Measurements from ENCODE around the gene LIN9.
A peak's percentile ranks its signal among the peaks of the same experiment; 100 is the strongest.
"Not testable (repeated sequence)": the region's sequence is repeated elsewhere in the genome, so short reads cannot be mapped to it uniquely, and the experiment has no call there.

Gene LIN9

GRCh38 chr1:226202666-226203065 lies 106.3 kb downstream of the LIN9 start:
- H3K4me1 Mint-ChIP-seq; H3K4me3 Mint-ChIP-seq; H3K27ac Mint-ChIP-seq; H3K9me3 Mint-ChIP-seq; ATAC-seq; H3K36me3 Mint-ChIP-seq (ENCODE audit: low read depth); H3K27me3 Mint-ChIP-seq; DNase-seq: not testable (repeated sequence)

DNA sequence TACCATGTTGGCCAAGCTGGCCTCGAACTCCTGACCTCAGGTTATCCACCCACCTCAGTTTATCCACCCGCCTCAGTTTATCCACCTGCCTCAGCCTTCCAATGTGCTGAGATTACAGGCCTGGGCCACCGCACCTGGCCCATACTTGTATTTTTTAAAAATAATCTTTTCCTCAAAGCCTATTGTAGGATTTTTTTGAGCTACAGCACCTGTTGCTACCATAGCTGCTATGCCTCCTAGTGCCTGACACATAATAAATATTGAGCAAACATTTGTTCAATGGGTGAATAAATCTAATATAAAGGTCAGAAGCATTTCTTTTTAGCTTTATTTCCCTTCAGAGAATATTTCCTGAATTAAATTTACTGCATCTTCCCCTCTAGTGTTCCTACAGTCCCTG lies 106.7 kb downstream of the LIN9 start:
- no peaks in the 10 kb centered on the region for H3K9me3 Mint-ChIP-seq
- H3K27ac Mint-ChIP-seq, result no peak overlapping the region
- no peaks in the 10 kb centered on the region for H3K36me3 Mint-ChIP-seq (ENCODE audit: low read depth)
- H3K27me3 Mint-ChIP-seq, result peaks cover 8% of the 10 kb centered on the region
- no peaks in the 10 kb centered on the region for H3K4me1 Mint-ChIP-seq
- ATAC-seq (no peak), DNase-seq (no peak)
- no peak overlapping the region for H3K4me3 Mint-ChIP-seq

DNA sequence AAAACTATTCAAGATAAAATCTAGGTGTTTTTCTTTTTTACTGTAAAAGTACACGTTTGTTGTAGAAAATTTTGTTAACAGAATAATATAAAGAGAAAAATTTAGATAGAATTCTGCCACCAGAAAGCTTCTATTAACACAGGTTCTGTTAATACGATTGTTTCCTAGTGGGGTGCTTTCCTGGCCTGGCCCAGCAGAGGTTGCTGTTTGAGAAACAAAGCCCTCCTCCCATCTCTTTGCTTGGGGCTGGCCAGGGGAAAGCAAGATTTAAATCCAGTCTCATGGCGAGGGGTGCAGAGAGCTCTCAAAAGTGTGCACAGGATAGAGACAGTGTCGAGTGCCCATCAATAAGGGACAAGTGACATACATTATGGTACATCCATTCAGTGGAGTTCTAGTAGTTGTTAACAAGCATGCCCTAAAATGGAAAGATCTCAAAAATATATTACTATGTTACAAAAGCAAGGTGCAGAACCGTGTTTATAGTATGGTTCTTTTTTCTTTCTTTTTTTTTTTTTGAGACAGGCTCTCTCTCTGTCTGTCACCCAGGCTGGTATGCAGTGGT lies 107.9 kb downstream of the LIN9 start:
- Mint-ChIP-seq H3K9me3 (no peaks in the 10 kb centered on the region), H3K27me3 (peaks cover 10% of the 10 kb centered on the region), H3K4me3 (no peak overlapping the region), H3K4me1 (no peaks in the 10 kb centered on the region), H3K36me3 (ENCODE audit: low read depth) (no peaks in the 10 kb centered on the region), H3K27ac (no peak overlapping the region)
- no peak for ATAC-seq
- DNase-seq, result no peak

GRCh38 chr1:226199971-226200370 lies 109.0 kb downstream of the LIN9 start:
- no peak for DNase-seq
- no peaks in the 10 kb centered on the region for H3K4me1 Mint-ChIP-seq
- H3K9me3 Mint-ChIP-seq, result no peaks in the 10 kb centered on the region
- H3K27me3 Mint-ChIP-seq, result peaks cover 12% of the 10 kb centered on the region
- no peak for ATAC-seq
- H3K27ac Mint-ChIP-seq, result no peak overlapping the region
- H3K36me3 Mint-ChIP-seq (ENCODE audit: low read depth), result no peaks in the 10 kb centered on the region
- H3K4me3 Mint-ChIP-seq, result no peak overlapping the region

- H3K9me3 Mint-ChIP-seq, result no peaks in the 10 kb centered on the region
- no peak overlapping the region for H3K4me3 Mint-ChIP-seq
- H3K36me3 Mint-ChIP-seq (ENCODE audit: low read depth), result no peaks in the 10 kb centered on the region
- H3K27me3 Mint-ChIP-seq, result peaks cover 10% of the 10 kb centered on the region
- DNase-seq (no peak), ATAC-seq (no peak)
- no peaks in the 10 kb centered on the region for H3K4me1 Mint-ChIP-seq
- no peak overlapping the region for H3K27ac Mint-ChIP-seq
Observed at GRCh38 chr1:226195144-226195543, 113.8 kb downstream of the LIN9 start.

DNA sequence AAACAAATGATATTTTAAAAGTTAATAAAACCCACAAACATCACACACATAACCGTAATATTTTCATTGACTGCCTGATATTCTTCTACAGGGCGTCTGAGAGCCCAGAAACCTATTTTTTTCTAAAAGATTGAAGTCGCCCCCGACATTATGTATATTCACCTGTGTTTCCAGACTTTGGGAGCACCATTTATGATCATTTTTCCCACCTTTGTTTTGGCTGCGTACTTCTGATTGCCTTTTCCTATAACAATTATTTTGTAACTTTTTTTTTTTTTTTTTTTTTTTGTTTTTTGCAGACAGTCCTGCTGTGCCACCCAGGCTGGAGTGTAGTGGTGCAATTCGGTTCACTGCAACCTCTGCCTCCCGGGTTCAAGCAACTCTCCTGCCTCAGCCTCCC lies 121.6 kb downstream of the LIN9 start:
- DNase-seq, result no peak
- H3K36me3 Mint-ChIP-seq (ENCODE audit: low read depth), result peaks cover 7% of the 10 kb centered on the region
- H3K9me3 Mint-ChIP-seq, result no peaks in the 10 kb centered on the region
- H3K4me3 Mint-ChIP-seq, result peak overlapping the region; percentile 93
- H3K27ac Mint-ChIP-seq, result peak overlapping the region; percentile 91
- ATAC-seq, result no peak
- H3K4me1 Mint-ChIP-seq, result peaks cover 32% of the 10 kb centered on the region
- no peaks in the 10 kb centered on the region for H3K27me3 Mint-ChIP-seq

GRCh38 chr1:226187019-226187322 lies 122.0 kb downstream of the LIN9 start:
- DNase-seq (no peak), ATAC-seq (no peak)
- peaks cover 9% of the 10 kb centered on the region for H3K36me3 Mint-ChIP-seq (ENCODE audit: low read depth)
- H3K4me3 Mint-ChIP-seq, result peak overlapping the region; percentile 93
- H3K27ac Mint-ChIP-seq, result peak overlapping the region; percentile 91
- H3K4me1 Mint-ChIP-seq, result peaks cover 35% of the 10 kb centered on the region
- H3K27me3 Mint-ChIP-seq, result no peaks in the 10 kb centered on the region
- H3K9me3 Mint-ChIP-seq, result no peaks in the 10 kb centered on the region

- peaks cover 10% of the 10 kb centered on the region for H3K36me3 Mint-ChIP-seq (ENCODE audit: low read depth)
Observed at GRCh38 chr1:226186124-226187018, 122.6 kb downstream of the LIN9 start, which contains the start of gene ACBD3. ACBD3 (minus strand) TSS chr1:226186741; CDS start chr1:226186675, 66 bp downstream.

GRCh38 chr1:226185141-226186036 lies 123.6 kb downstream of the LIN9 start:
- H3K27ac Mint-ChIP-seq, result peak overlapping the region; percentile 91
- no peak for DNase-seq
- no peaks in the 10 kb centered on the region for H3K27me3 Mint-ChIP-seq
- peaks cover 49% of the 10 kb centered on the region for H3K4me1 Mint-ChIP-seq
- H3K4me3 Mint-ChIP-seq, result peak overlapping the region; percentile 93
- peaks cover 12% of the 10 kb centered on the region for H3K36me3 Mint-ChIP-seq (ENCODE audit: low read depth)
- no peak for ATAC-seq
- H3K9me3 Mint-ChIP-seq, result no peaks in the 10 kb centered on the region

More at GRCh38 chr1:226186124-226187018, 122.6 kb downstream of the LIN9 start, which contains the start of gene ACBD3:
- Mint-ChIP-seq H3K9me3 (no peaks in the 10 kb centered on the region), H3K27me3 (no peaks in the 10 kb centered on the region), H3K27ac (peak within 1 kb of the TSS; percentile 91), H3K4me1 (peaks cover 41% of the 10 kb centered on the region), H3K4me3 (peak within 1 kb of the TSS; percentile 93)
- ATAC-seq (peak; percentile 97), DNase-seq (peak; percentile 85)

DNA sequence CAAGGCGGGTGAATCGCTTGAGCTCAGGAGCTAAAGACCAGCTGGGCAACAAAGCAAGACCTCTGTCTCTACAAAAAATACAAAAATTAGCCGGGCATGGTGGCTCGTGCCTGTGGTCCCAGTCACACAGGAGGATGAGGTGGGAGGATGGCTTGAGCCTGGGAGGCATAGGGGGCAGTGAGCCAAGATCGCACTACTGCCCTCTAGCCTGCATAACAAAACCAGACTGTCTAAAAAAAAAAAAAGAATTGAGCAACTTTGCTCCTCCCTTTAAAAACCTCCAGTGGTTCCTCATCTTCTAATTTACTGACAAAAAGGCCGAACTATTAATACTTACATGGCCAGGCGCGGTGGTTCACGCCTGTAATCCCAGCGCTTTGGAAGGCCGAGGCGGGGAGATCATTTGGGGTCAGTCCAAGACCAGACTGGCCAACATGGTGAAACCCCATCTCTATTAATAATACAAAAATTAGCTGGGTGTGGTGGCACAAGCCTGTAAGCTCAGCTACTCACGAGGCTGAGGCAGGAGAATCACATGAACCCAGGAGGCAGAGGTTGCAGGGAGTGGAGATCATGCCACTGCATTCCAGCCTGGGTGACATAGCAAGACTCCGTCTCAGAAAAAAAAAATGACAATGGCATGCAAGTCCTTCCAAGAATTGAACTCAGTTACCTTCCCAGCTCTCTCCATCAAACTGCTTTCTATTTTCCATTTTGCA lies 126.8 kb downstream of the LIN9 start:
- Mint-ChIP-seq H3K36me3 (ENCODE audit: low read depth) (peaks cover 23% of the 10 kb centered on the region), H3K9me3 (no peaks in the 10 kb centered on the region), H3K4me1 (peaks cover 64% of the 10 kb centered on the region), H3K4me3 (no peak overlapping the region), H3K27me3 (no peaks in the 10 kb centered on the region), H3K27ac (peak overlapping the region; percentile 2)
- DNase-seq (no peak), ATAC-seq (no peak)
